Transverse colon (tissue), 4 donors: Measurements from ENCODE around the gene RGP1.

Source experiments
- CTCF ChIP-seq, 5 experiments: fragments of 200-600 bp in 3 of 5; fragments of 450-650 bp in 2 of 5; sonication (generic) in 3 of 5; IDR thresholded peaks; 1 replicate in 2 of 5; 2 replicates in 3 of 5; pipeline ENCODE4 v1.5.1; 2016 to 2017; ENCODE audit warnings: antibody characterized with exemption in 5 of 5, inconsistent platforms in 3 of 5, mild to moderate bottlenecking in 2 of 5, moderate library complexity in 1 of 5
- EP300 ChIP-seq: sonication (generic); formaldehyde crosslinking; IDR thresholded peaks from one replicate; pipeline ENCODE4 v1.6.1; 2017; ENCODE audit warnings: antibody characterized with exemption, low read depth
- POLR2A ChIP-seq: fragments of 450-650 bp; IDR thresholded peaks from one replicate; pipeline ENCODE4 v1.6.1; 2016; ENCODE audit warnings: antibody characterized with exemption, mild to moderate bottlenecking, moderate library complexity
- POLR2AphosphoS5 ChIP-seq, 3 donors: sonication (generic); formaldehyde crosslinking; IDR thresholded peaks; one replicate each; pipeline ENCODE4 v1.6.1; 2016; ENCODE audit warnings: antibody characterized with exemption in 3 of 3

GRCh38 chr9:35700942-35701341 is 48.1 kb upstream of the RGP1 start:
- TF ChIP-seq POLR2AphosphoS5 (IDR thresholded peaks at IDR 0.05) (no peak), CTCF (IDR thresholded peaks at IDR 0.05) (no peak), EP300 (no peak), POLR2A (no peak)
